Naive thymus-derived CD4-positive, alpha-beta T cell (primary cell): Measurements from ENCODE around the gene CDR2. TPM values are rescaled to one million over a fixed set of nuclear protein-coding genes. Genes with fewer than 3 reads are reported as not detected.
A peak's percentile ranks its signal among the peaks of the same experiment; 100 is the strongest.

ENCODE experiments used
- ATAC-seq: fragments of 150-1000 bp; cut with Tn5 transposase; 2 replicates; pipeline ENCODE4 v1.10.0; 2021; ENCODE audit warnings: mild to moderate bottlenecking, moderate library complexity
- CTCF ChIA-PET: fragments of 350-600 bp; sonication (Branson Sonifier 250); formaldehyde crosslinking; loops from one replicate; lab custom pipeline; 2021; ENCODE audit warnings: antibody characterized with exemption; lab: Charles Lee
- POLR2A ChIA-PET: fragments of 350-600 bp; sonication (Branson Sonifier 250); formaldehyde crosslinking; loops from one replicate; lab custom pipeline; 2021; ENCODE audit warnings: antibody characterized with exemption, inconsistent platforms; lab: Charles Lee
- DNase-seq, 9 donors: peaks; one replicate each; pipeline versions ENCODE4 v3.0.0 to v3.0.0-alpha.2; 2020 to 2022; ENCODE audit warnings: mixed read lengths in 1 of 9
- H3K27ac ChIP-seq: one replicate; pipeline ENCODE4 v1.7.0; 2013; ENCODE audit warnings: mild to moderate bottlenecking, low read depth, low read length, moderate library complexity
- H3K27me3 ChIP-seq, 2 donors: one replicate each; pipeline ENCODE4 v1.7.0; 2013; ENCODE audit warnings: low read length in 2 of 2, mild to moderate bottlenecking in 2 of 2, moderate library complexity in 2 of 2; ENCODE audit not compliant: control insufficient read depth in 2 of 2, insufficient read depth in 2 of 2
- H3K36me3 ChIP-seq, 3 experiments: 1 replicate in 2 of 3; 2 replicates in 1 of 3; pipeline ENCODE4 v1.7.0; 2013; ENCODE audit warnings: low read length in 3 of 3, mild to moderate bottlenecking in 3 of 3, moderate library complexity in 1 of 3; ENCODE audit not compliant: insufficient read depth in 3 of 3, control insufficient read depth in 2 of 3
- H3K4me1 ChIP-seq, 2 donors: one replicate each; pipeline ENCODE4 v1.7.0; 2013; ENCODE audit warnings: low read length in 2 of 2, mild to moderate bottlenecking in 2 of 2, moderate library complexity in 1 of 2; ENCODE audit not compliant: control insufficient read depth in 2 of 2, insufficient read depth in 2 of 2
- H3K4me3 ChIP-seq: 2 replicates; pipeline ENCODE4 v1.7.0; 2013; ENCODE audit warnings: mild to moderate bottlenecking, low read length
- H3K9me3 ChIP-seq, 3 experiments: 1 replicate in 2 of 3; 2 replicates in 1 of 3; pipeline ENCODE4 v1.7.0; 2013; ENCODE audit warnings: low read length in 3 of 3; ENCODE audit not compliant: control insufficient read depth in 2 of 3
- H3K27ac Mint-ChIP-seq, 9 donors: one replicate each; pipeline ENCODE4 v1.8.0; 2020 to 2022; ENCODE audit warnings: mixed read lengths in 9 of 9, mild to moderate bottlenecking in 8 of 9, moderate library complexity in 5 of 9, inconsistent platforms in 2 of 9
- H3K27me3 Mint-ChIP-seq, 5 donors: one replicate each; pipeline ENCODE4 v1.8.0; 2021 to 2022; ENCODE audit warnings: mixed read lengths in 5 of 5, mild to moderate bottlenecking in 1 of 5
- H3K36me3 Mint-ChIP-seq, 5 donors: one replicate each; pipeline ENCODE4 v1.8.0; 2020 to 2022; ENCODE audit warnings: mixed read lengths in 5 of 5, mild to moderate bottlenecking in 3 of 5, inconsistent platforms in 1 of 5
- H3K4me1 Mint-ChIP-seq, 7 donors: one replicate each; pipeline ENCODE4 v1.8.0; 2020 to 2022; ENCODE audit warnings: mixed read lengths in 7 of 7, mild to moderate bottlenecking in 3 of 7, inconsistent platforms in 1 of 7
- H3K4me3 Mint-ChIP-seq, 10 donors: one replicate each; pipeline ENCODE4 v1.8.0; 2020 to 2022; ENCODE audit warnings: mild to moderate bottlenecking in 10 of 10, mixed read lengths in 10 of 10, moderate library complexity in 6 of 10, inconsistent platforms in 2 of 10
- H3K9me3 Mint-ChIP-seq, 11 donors: one replicate each; pipeline ENCODE4 v1.8.0; 2020 to 2022; ENCODE audit warnings: mixed read lengths in 11 of 11, mild to moderate bottlenecking in 4 of 11, inconsistent platforms in 1 of 11, moderate library complexity in 1 of 11
- intact Hi-C, 2 donors: fragments of 100-400 bp; cut with micrococcal nuclease; formaldehyde crosslinking; loops; one replicate each; pipeline ENCODE4 v1.15.1; 2023
- polyA plus RNA-seq, 2 donors: library from polyadenylated mRNA; unstranded; fragments of 300-500 nt; fragmentation: Illumina TruSeq; gene quantifications; one replicate each; pipeline ENCODE4 v1.2.3, GENCODE V29; 2021
- total RNA-seq, 6 experiments: library from RNA in 5 of 6; stranded (reverse) in 5 of 6; gene quantifications; 1 replicate in 5 of 6; 2 replicates in 1 of 6; pipeline ENCODE4 v1.2.3 and lab custom pipeline; 2021 to 2026

Gene CDR2
- total and polyA plus RNA-seq, 7 experiments from 2014 or later: 28.7 to 115 (median 66.0) TPM

GRCh38 chr16:22375117-22375962, 921 bp upstream of the CDR2 start:
- intact Hi-C loops: loop anchor here (2.0 kb wide), 1 partner anchor 55 kb away; no protein-coding TSS in a partner anchor
- Mint-ChIP-seq H3K27ac (peak overlapping the region; percentile 85 to 96 (median 91)), H3K9me3 (no peaks in the 10 kb centered on the region), H3K4me3 (peak overlapping the region; percentile 93 to 99 (median 98)), H3K4me1 (peaks cover 16 to 52% (median 45%) of the 10 kb centered on the region in 7 donors), H3K27me3 (peaks cover 0 to 5% (median 0%) of the 10 kb centered on the region in 5 donors), H3K36me3 (peaks cover 0 to 18% (median 0%) of the 10 kb centered on the region in 5 donors)
- H3K27me3 ChIP-seq: no peaks in the 10 kb centered on the region
- H3K4me3 ChIP-seq: peak overlapping the region; percentile 77
- ATAC-seq (no peak), DNase-seq (peak in 1 of 9 donors; percentile 30)
- H3K4me1 ChIP-seq: peaks cover 23 to 31% of the 10 kb centered on the region in 2 donors
- CTCF ChIA-PET: no interaction called here
- H3K27ac ChIP-seq: peak overlapping the region; percentile 86
- POLR2A ChIA-PET: interaction anchor here (0.6 to 6.2 kb wide), 15 partner anchors 8 to 186 kb away, joined by 3 to 93 read pairs (median 3); no protein-coding TSS in a partner anchor
- no peaks in the 10 kb centered on the region for H3K9me3 ChIP-seq
- peaks cover 0 to 7% (median 0%) of the 10 kb centered on the region in 3 experiments for H3K36me3 ChIP-seq

GRCh38 chr16:22373662-22374310, 633 bp downstream of the CDR2 start:
- Mint-ChIP-seq H3K27ac (peak overlapping the region; percentile 91 to 98 (median 93)), H3K4me1 (peaks cover 23 to 59% (median 54%) of the 10 kb centered on the region in 7 donors), H3K4me3 (peak overlapping the region; percentile 93 to 99 (median 98)), H3K9me3 (no peaks in the 10 kb centered on the region), H3K36me3 (peaks cover 0 to 18% (median 0%) of the 10 kb centered on the region in 5 donors), H3K27me3 (peaks cover 0 to 5% (median 0%) of the 10 kb centered on the region in 5 donors)
- peak in 8 of 9 donors; percentile 27 to 58 (median 43) for DNase-seq
- CTCF ChIA-PET: interaction anchor here (1.0 kb wide), 1 partner anchor 35 kb away, joined by 5 read pairs; no protein-coding TSS in a partner anchor
- POLR2A ChIA-PET: interaction anchor here (0.6 to 6.2 kb wide), 20 partner anchors 9 to 185 kb away, joined by 3 to 93 read pairs (median 6); no protein-coding TSS in a partner anchor
- ATAC-seq: peak; percentile 8
- no peaks in the 10 kb centered on the region for H3K9me3 ChIP-seq
- H3K4me1 ChIP-seq: peaks cover 39 to 42% of the 10 kb centered on the region in 2 donors
- intact Hi-C loops: loop anchor here (1.0 to 5.0 kb wide), 11 partner anchors 9 to 853 kb away; partner anchors contain the start of genes POLR3E (in 1 of the 2) and UQCRC2 (in 1 of the 2)
- peak overlapping the region; percentile 77 for H3K4me3 ChIP-seq
- H3K36me3 ChIP-seq: peaks cover 0 to 7% (median 0%) of the 10 kb centered on the region in 3 experiments
- peak overlapping the region; percentile 86 for H3K27ac ChIP-seq
- no peaks in the 10 kb centered on the region for H3K27me3 ChIP-seq

GRCh38 chr16:22372882-22373661, 1.3 kb downstream of the CDR2 start:
- Histone ChIP-seq H3K4me1 (peaks cover 43 to 47% of the 10 kb centered on the region in 2 donors), H3K36me3 (peaks cover 0 to 7% (median 0%) of the 10 kb centered on the region in 3 experiments), H3K27me3 (no peaks in the 10 kb centered on the region), H3K4me3 (peak overlapping the region; percentile 77), H3K27ac (peak overlapping the region; percentile 86), H3K9me3 (no peaks in the 10 kb centered on the region)
- intact Hi-C loops: loop anchor here (5.0 kb wide), 3 partner anchors 36 to 181 kb away; no protein-coding TSS in a partner anchor
- Mint-ChIP-seq H3K36me3 (peaks cover 0 to 18% (median 0%) of the 10 kb centered on the region in 5 donors), H3K27ac (peak overlapping the region; percentile 91 to 98 (median 93)), H3K9me3 (no peaks in the 10 kb centered on the region), H3K4me3 (peak overlapping the region; percentile 92 to 99 (median 98)), H3K4me1 (peaks cover 23 to 65% (median 58%) of the 10 kb centered on the region in 7 donors), H3K27me3 (peaks cover 0 to 5% (median 0%) of the 10 kb centered on the region in 5 donors)
- ATAC-seq (no peak), DNase-seq (peak in 4 of 9 donors; percentile 30 to 48 (median 34))
- ChIA-PET CTCF (interaction anchor here (1.0 kb wide), 1 partner anchor 34 kb away, joined by 5 read pairs; no protein-coding TSS in a partner anchor), POLR2A (interaction anchor here (0.6 to 6.2 kb wide), 22 partner anchors 9 to 1578 kb away, joined by 3 to 93 read pairs (median 5); no protein-coding TSS in a partner anchor)

- intact Hi-C loops: loop anchor here (5.0 kb wide), 3 partner anchors 33 to 178 kb away; no protein-coding TSS in a partner anchor
- peak overlapping the region; percentile 63 for H3K27ac ChIP-seq
- H3K9me3 ChIP-seq: no peaks in the 10 kb centered on the region
These were observed 4.2 kb downstream of the CDR2 start for GRCh38 chr16:22370038-22370820.

More at GRCh38 chr16:22370038-22370820, 4.2 kb downstream of the CDR2 start:
- Mint-ChIP-seq H3K36me3 (peaks cover 1 to 33% (median 5%) of the 10 kb centered on the region in 5 donors), H3K4me3 (peak overlapping the region; percentile 92 to 99 (median 98)), H3K27me3 (peaks cover 0 to 2% (median 0%) of the 10 kb centered on the region in 5 donors), H3K27ac (peak overlapping the region in 8 of 9 donors; percentile 72 to 98 (median 92)), H3K9me3 (peaks cover 0 to 5% (median 0%) of the 10 kb centered on the region in 11 donors), H3K4me1 (peaks cover 33 to 83% (median 72%) of the 10 kb centered on the region in 7 donors)
- ChIA-PET POLR2A (interaction anchor here (0.8 to 6.2 kb wide), 7 partner anchors 11 to 67 kb away, joined by 3 to 76 read pairs (median 5); no protein-coding TSS in a partner anchor), CTCF (interaction anchor here (1.2 kb wide), 1 partner anchor 51 kb away, joined by 8 read pairs; no protein-coding TSS in a partner anchor)
- H3K4me3 ChIP-seq: no peak overlapping the region
- ATAC-seq (no peak), DNase-seq (no peak)
- H3K4me1 ChIP-seq: peaks cover 40 to 56% of the 10 kb centered on the region in 2 donors
- H3K27me3 ChIP-seq: no peaks in the 10 kb centered on the region
- peaks cover 0 to 7% (median 0%) of the 10 kb centered on the region in 3 experiments for H3K36me3 ChIP-seq
